ENCODE data around the gene EGFR.

The EGFR gene

GRCh38 chr7:55242613-55243012 lies 223.8 kb downstream of the EGFR start:
- TF ChIP-seq, protein P1, sequence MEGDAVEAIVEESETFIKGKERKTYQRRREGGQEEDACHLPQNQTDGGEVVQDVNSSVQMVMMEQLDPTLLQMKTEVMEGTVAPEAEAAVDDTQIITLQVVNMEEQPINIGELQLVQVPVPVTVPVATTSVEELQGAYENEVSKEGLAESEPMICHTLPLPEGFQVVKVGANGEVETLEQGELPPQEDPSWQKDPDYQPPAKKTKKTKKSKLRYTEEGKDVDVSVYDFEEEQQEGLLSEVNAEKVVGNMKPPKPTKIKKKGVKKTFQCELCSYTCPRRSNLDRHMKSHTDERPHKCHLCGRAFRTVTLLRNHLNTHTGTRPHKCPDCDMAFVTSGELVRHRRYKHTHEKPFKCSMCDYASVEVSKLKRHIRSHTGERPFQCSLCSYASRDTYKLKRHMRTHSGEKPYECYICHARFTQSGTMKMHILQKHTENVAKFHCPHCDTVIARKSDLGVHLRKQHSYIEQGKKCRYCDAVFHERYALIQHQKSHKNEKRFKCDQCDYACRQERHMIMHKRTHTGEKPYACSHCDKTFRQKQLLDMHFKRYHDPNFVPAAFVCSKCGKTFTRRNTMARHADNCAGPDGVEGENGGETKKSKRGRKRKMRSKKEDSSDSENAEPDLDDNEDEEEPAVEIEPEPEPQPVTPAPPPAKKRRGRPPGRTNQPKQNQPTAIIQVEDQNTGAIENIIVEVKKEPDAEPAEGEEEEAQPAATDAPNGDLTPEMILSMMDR (conservative IDR thresholded peaks at IDR 0.05; ENCODE audit: low read depth, low read length): no peak
- H3K4me3 ChIP-seq (IDR thresholded peaks at IDR 0.05; ENCODE audit: insufficient read depth, low read depth, low read length): no peak overlapping the region
- H3K4me2 ChIP-seq: no peak overlapping the region
- no peaks in the 10 kb centered on the region for H3K79me2 ChIP-seq (ENCODE audit: insufficient read depth, low read depth)
- no peak overlapping the region for H3K9ac ChIP-seq
- no peak overlapping the region for H3K27ac ChIP-seq
- no peak overlapping the region for H2AFZ ChIP-seq (ENCODE audit: low read depth)
- H3K4me1 ChIP-seq (ENCODE audit: low read depth, poor library complexity, severe bottlenecking): no peaks in the 10 kb centered on the region
- H3K36me3 ChIP-seq (ENCODE audit: insufficient read depth): no peaks in the 10 kb centered on the region
- no peaks in the 10 kb centered on the region for H4K20me1 ChIP-seq (ENCODE audit: insufficient read depth)
- no peaks in the 10 kb centered on the region for H3K27me3 ChIP-seq (ENCODE audit: insufficient read depth, low read depth)

- H3K79me2 ChIP-seq (ENCODE audit: insufficient read depth, low read depth): no peaks in the 10 kb centered on the region
- H3K4me3 ChIP-seq (IDR thresholded peaks at IDR 0.05; ENCODE audit: insufficient read depth, low read depth, low read length): no peak overlapping the region
- H3K27me3 ChIP-seq (ENCODE audit: insufficient read depth, low read depth): no peaks in the 10 kb centered on the region
- H3K27ac ChIP-seq: no peak overlapping the region
- no peaks in the 10 kb centered on the region for H4K20me1 ChIP-seq (ENCODE audit: insufficient read depth)
- no peak overlapping the region for H3K4me2 ChIP-seq
- TF ChIP-seq, protein P1 (conservative IDR thresholded peaks at IDR 0.05; ENCODE audit: low read depth, low read length): no peak
- no peaks in the 10 kb centered on the region for H3K36me3 ChIP-seq (ENCODE audit: insufficient read depth)
- H3K4me1 ChIP-seq (ENCODE audit: low read depth, poor library complexity, severe bottlenecking): no peaks in the 10 kb centered on the region
- no peak overlapping the region for H2AFZ ChIP-seq (ENCODE audit: low read depth)
- no peak overlapping the region for H3K9ac ChIP-seq
Observed at GRCh38 chr7:55244006-55244745, 225.4 kb downstream of the EGFR start.

DNA sequence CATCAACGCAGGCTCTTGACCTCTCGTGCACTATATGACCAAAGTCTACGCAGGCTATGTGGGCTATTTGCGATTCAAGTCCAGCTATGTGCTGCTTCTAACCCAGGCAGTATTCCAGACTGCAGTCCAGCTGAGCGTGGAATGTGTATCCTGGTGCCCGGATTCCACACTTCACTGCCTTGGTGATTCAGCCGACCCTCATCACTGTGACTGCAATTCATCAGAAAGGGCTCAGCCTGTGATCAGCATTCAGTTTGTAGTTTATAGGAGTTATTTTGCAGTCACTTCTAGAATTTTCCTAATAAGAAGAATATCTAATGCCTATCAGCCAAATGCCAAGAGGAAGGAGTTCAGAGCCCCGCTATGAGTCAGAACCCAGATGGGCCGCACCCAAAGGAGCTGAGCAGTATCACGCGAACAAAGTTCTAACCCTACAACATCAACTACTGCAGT lies 226.5 kb downstream of the EGFR start:
- Histone ChIP-seq H3K4me1 (ENCODE audit: low read depth, poor library complexity, severe bottlenecking) (no peaks in the 10 kb centered on the region), H3K36me3 (ENCODE audit: insufficient read depth) (no peaks in the 10 kb centered on the region), H3K27me3 (ENCODE audit: insufficient read depth, low read depth) (no peaks in the 10 kb centered on the region), H3K9ac (no peak overlapping the region), H3K79me2 (ENCODE audit: insufficient read depth, low read depth) (no peaks in the 10 kb centered on the region), H4K20me1 (ENCODE audit: insufficient read depth) (no peaks in the 10 kb centered on the region), H3K4me3 (IDR thresholded peaks at IDR 0.05; ENCODE audit: insufficient read depth, low read depth, low read length) (no peak overlapping the region), H3K4me2 (no peak overlapping the region), H3K27ac (no peak overlapping the region), H2AFZ (ENCODE audit: low read depth) (no peak overlapping the region)
- TF ChIP-seq, protein P1 (conservative IDR thresholded peaks at IDR 0.05; ENCODE audit: low read depth, low read length): no peak

- Histone ChIP-seq H3K4me2 (no peak overlapping the region), H3K79me2 (ENCODE audit: insufficient read depth, low read depth) (no peaks in the 10 kb centered on the region), H3K4me1 (ENCODE audit: low read depth, poor library complexity, severe bottlenecking) (no peaks in the 10 kb centered on the region), H3K4me3 (IDR thresholded peaks at IDR 0.05; ENCODE audit: insufficient read depth, low read depth, low read length) (no peak overlapping the region), H3K36me3 (ENCODE audit: insufficient read depth) (no peaks in the 10 kb centered on the region), H2AFZ (ENCODE audit: low read depth) (no peak overlapping the region), H3K27ac (no peak overlapping the region), H3K27me3 (ENCODE audit: insufficient read depth, low read depth) (no peaks in the 10 kb centered on the region), H4K20me1 (ENCODE audit: insufficient read depth) (no peaks in the 10 kb centered on the region), H3K9ac (no peak overlapping the region)
- TF ChIP-seq, protein P1 (conservative IDR thresholded peaks at IDR 0.05; ENCODE audit: low read depth, low read length): no peak
Observed at GRCh38 chr7:55246171-55246570, 227.4 kb downstream of the EGFR start.

Measured in KMS-11 (cell line).